GM18507 (cell line): ENCODE results near the gene ZBTB21.
"Not testable (repeated sequence)": the region's sequence is repeated elsewhere in the genome, so short reads cannot be mapped to it uniquely, and the experiment has no call there.

Experiments used
- DNase-seq: peaks from one replicate; pipeline ENCODE4 v3.0.0; 2011; ENCODE audit warnings: low read depth; ENCODE audit not compliant: insufficient read length; ENCODE audit errors: extremely low spot score
- FAIRE-seq: peaks from 2 replicates; lab custom pipeline; 2011; peaks lifted over from hg19 to GRCh38; lab: Jason Lieb, UNC

ZBTB21 gene

GRCh38 chr21:42001781-42002180 lies 8.4 kb downstream of the ZBTB21 start:
- FAIRE-seq (no peak), DNase-seq (no peak)

- no peak for FAIRE-seq
- no peak for DNase-seq
These were observed 9.3 kb downstream of the ZBTB21 start for GRCh38 chr21:42000908-42001307.

- no peak for DNase-seq
- no peak for FAIRE-seq
These were observed 12.5 kb downstream of the ZBTB21 start for GRCh38 chr21:41997657-41998056.

- no peak for DNase-seq
- FAIRE-seq, result no peak
These were observed 14.6 kb downstream of the ZBTB21 start for GRCh38 chr21:41995577-41995976.

GRCh38 chr21:41994613-41995012 lies 15.5 kb downstream of the ZBTB21 start:
- DNase-seq, FAIRE-seq: not testable (repeated sequence)

GRCh38 chr21:41993744-41994143 lies 16.4 kb downstream of the ZBTB21 start:
- FAIRE-seq (no peak), DNase-seq (no peak)

GRCh38 chr21:41992576-41992975 lies 17.6 kb downstream of the ZBTB21 start:
- FAIRE-seq (no peak), DNase-seq (no peak)

GRCh38 chr21:41991659-41992058 lies 18.5 kb downstream of the ZBTB21 start:
- DNase-seq (no peak), FAIRE-seq (no peak)

- DNase-seq (no peak), FAIRE-seq (no peak)
These were observed 20.5 kb downstream of the ZBTB21 start for GRCh38 chr21:41989698-41990097.

GRCh38 chr21:41987310-41987709 lies 22.9 kb downstream of the ZBTB21 start:
- no peak for DNase-seq
- no peak for FAIRE-seq

GRCh38 chr21:41985662-41986416 lies 24.3 kb downstream of the ZBTB21 start:
- no peak for DNase-seq
- FAIRE-seq, result no peak

GRCh38 chr21:41983229-41983628 lies 26.9 kb downstream of the ZBTB21 start:
- FAIRE-seq (no peak), DNase-seq (no peak)

GRCh38 chr21:41980561-41980960 lies 29.6 kb downstream of the ZBTB21 start:
- FAIRE-seq, result no peak
- no peak for DNase-seq

GRCh38 chr21:41979751-41980369 lies 30.3 kb downstream of the ZBTB21 start:
- no peak for FAIRE-seq
- no peak for DNase-seq

- FAIRE-seq (no peak), DNase-seq (no peak)
These were observed 30.8 kb downstream of the ZBTB21 start for GRCh38 chr21:41979335-41979734.

GRCh38 chr21:41977034-41977950 lies 32.9 kb downstream of the ZBTB21 start:
- FAIRE-seq (no peak), DNase-seq (no peak)

GRCh38 chr21:41976611-41977010 lies 33.5 kb downstream of the ZBTB21 start:
- no peak for DNase-seq
- FAIRE-seq, result no peak

GRCh38 chr21:41975391-41976272 lies 34.5 kb downstream of the ZBTB21 start:
- no peak for FAIRE-seq
- no peak for DNase-seq

GRCh38 chr21:41974752-41975053 lies 35.5 kb downstream of the ZBTB21 start:
- FAIRE-seq (no peak), DNase-seq (no peak)
